Hematopoietic multipotent progenitor cell treated with erythropoietin and hydrocortisone succinate and interleukin-3 and kit ligand, for 4 days (in vitro differentiated cells): ENCODE results near the gene KIF11.

Experiments used
- DNase-seq: peaks from one replicate; pipeline ENCODE4 v3.0.0-alpha.2; 2015

Gene KIF11

DNA sequence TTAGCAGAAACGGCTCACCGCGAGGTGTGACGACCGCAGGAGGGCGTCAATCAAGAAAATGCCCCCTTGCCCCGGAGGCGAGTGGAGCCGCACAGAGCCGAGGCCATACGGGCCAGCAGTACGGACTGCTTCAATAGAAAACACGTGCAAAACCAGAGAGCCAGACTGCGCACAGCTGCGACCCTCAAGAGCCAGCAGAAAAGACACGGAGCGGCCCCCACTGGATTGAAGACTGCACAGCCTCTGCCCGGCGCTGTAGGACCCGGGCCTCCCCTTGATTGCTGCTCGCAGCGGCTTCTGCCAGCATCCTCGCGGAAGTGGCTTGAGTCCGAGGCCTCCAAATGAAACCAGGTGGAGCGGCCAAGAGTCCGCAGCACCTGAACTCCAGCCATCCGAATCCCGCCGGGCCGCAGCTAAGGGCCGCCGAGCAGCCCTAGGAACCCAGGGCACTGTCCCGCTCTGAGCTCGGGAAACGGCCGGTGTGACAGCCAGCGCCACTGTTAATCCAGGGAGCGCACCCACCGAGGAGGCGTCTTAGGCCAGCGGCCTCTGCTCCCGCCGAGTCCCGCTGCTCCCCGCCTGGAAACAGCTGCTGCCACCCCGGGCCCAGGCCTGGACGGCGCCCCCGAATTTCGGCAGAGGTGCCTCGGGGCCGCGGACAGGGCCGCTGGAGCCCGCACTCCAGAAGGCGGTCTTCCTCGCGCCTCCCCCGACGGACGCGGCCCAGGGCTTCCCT lies 96.2 kb downstream of the KIF11 start:
- peak; percentile 74 for DNase-seq

- DNase-seq: peak; percentile 94
Observed at GRCh38 chr10:92689663-92690210, 96.8 kb downstream of the KIF11 start, which contains the start of gene HHEX. TSS of gene HHEX (plus strand) at chr10:92689955. CDS start at chr10:92689987, 32 bp downstream.

DNA sequence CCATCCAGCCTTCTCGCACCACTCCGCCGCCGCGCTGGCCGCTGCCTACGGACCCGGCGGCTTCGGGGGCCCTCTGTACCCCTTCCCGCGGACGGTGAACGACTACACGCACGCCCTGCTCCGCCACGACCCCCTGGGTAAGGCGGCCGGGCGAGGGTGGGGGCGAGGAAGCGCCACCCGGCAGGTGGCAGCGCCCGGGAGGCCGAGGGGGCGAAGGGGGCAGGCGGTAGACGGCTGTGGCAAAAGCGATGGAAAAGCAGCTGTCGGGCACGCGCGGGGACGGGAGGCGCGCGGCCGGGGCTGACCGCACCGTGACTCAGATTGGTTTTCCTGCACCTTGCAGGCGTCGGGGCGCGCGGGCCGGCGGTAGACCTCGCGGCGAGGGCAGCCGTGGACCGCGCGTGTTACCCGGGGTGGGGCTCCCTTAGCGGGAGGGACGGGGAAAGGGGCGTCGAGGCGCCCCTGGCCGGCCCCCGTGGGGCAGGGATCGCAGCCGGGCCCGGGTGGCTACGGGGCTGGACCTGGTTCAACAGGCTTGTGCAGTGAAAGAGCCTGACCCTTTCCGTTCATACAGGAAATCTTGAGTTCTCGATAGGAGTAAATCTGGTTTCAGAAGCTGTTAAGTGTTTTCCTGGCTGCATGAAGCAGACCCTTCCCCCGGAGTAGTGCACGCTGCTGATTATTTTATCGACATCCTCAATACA lies 97.4 kb downstream of the KIF11 start:
- peak; percentile 98 for DNase-seq

DNA sequence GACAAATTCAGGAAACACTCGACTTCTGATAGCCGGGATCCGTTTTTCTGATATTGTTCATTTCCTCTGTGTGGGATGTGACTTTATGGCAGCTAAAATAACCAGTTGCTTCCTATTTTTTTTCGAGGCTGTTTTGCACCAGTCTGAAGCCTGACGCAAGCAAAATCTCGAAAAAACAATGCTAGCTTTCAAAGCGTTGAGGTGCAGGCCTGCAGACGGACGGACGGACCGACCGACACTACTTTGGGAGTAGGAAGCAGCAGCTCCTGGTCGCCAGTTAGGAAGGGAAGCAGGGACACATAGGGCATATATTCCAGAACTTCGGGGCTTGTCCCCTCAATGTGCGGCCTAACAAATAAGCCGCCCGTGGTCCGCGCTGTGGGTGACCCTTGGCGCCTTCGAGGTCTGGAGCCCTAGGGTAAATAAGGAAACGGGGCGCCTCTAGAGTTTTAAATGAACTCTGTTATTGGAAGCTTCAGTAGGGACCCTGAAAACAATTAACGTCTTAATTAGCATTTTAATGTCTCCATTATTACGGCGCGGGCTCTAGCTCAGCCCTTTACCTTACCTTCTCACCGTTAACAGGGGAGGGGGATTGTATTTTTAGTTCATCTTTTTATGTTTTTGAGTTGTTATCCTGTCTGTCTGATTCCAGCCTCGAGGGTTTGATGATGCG lies 98.1 kb downstream of the KIF11 start:
- DNase-seq: no peak

DNA sequence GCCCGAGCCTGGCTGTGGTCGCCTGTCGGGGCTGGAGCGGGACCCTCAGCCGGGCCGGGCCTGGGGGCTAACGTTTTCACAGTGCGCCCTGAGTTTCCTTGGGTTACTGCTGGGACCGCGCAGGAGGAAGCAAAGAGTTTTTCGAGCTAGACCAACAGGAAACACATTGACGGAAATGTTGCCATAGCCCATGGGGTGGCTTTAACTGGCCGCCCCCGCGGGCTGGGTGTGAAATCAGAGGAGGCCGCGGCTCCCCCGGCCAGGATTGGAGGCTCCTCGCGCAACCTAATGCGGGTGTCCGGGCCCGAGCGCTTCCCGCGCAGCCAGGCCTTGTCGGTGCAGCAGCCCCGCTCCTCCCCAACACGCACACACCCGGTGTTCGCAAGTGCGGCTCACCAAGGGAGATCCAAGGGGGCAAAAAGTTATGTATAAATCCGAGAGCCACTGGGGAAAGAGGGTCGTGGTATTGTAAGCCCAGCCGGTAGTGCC lies 98.7 kb downstream of the KIF11 start:
- peak; percentile 87 for DNase-seq

DNA sequence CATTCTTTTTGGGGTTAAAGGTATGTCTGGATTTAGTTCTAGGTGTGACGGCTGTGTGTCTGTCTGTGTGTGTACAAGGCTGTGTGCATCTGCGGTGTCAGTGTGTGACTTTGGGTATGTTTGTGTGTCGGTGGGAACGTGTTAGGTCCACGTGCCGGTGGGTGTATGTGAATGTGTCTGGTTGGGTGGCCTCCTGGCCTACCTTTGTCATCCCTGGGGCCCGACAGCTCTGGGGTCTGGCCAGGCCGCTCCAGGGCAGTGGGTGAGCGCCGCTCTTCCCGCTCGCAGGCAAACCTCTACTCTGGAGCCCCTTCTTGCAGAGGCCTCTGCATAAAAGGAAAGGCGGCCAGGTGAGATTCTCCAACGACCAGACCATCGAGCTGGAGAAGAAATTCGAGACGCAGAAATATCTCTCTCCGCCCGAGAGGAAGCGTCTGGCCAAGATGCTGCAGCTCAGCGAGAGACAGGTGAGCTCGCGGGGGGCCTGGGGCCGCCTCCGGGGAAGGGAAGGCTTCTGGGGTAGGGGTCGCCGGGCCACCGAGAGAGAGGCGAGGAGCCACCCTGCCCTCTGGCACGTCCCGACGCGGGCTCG lies 99.2 kb downstream of the KIF11 start:
- DNase-seq: peak; percentile 36

DNA sequence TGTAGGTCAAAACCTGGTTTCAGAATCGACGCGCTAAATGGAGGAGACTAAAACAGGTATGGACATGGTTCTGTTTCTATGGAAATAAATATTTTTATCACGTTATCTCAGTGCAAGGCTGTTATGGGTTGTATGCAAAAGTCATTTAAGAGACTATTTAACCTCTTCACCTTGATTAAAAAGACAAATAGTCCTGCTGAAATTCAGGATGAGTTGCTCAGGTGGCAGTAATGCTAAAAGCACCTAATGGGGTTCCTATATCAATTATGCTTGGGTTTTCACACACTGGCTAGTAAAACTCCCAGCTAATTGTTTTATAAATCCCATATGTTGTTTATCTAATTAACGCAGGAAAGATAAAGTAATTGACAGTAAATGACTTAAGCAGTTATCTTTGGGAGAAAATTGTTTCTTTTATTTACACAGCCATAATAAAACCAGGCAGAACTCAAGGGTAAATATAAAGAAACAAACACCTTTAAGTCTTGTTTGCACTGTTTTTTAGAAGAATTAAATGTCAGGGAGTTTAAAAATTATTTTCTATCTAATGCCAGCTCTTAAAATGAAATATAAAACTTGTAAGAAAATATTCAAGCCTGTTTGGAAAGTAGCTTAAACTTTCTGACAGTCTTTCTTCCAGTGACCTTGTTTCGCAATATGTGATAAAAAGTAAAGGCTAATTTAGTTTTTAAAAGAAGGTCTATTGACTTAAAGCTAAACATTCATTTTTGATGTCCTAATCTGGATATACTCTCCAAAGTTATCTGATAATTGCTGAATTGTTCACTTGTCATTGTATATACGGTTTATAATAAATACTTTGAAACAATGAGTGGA lies 100.0 kb downstream of the KIF11 start:
- DNase-seq: no peak

DNA sequence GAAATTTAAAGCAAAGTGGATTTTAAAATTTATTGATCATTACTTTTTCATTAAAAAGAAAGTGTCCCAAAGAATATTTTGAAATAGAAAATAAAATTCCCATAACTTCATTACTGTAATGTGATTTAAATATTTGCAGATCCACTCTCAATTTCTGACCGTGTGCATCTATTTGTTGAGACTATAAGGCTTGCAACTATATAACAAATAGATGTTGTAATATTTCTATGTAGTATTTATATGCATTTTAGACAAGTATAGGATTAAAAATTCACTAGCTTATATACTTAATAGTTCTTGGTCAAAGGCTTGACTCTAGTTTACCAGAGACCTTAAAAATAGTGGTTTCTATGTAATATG lies 100.6 kb downstream of the KIF11 start:
- no peak for DNase-seq

- DNase-seq: no peak
Observed at GRCh38 chr10:92695679-92696605, 103.0 kb downstream of the KIF11 start.

- DNase-seq: peak; percentile 29
Observed at GRCh38 chr10:92696606-92697383, 103.9 kb downstream of the KIF11 start.

DNA sequence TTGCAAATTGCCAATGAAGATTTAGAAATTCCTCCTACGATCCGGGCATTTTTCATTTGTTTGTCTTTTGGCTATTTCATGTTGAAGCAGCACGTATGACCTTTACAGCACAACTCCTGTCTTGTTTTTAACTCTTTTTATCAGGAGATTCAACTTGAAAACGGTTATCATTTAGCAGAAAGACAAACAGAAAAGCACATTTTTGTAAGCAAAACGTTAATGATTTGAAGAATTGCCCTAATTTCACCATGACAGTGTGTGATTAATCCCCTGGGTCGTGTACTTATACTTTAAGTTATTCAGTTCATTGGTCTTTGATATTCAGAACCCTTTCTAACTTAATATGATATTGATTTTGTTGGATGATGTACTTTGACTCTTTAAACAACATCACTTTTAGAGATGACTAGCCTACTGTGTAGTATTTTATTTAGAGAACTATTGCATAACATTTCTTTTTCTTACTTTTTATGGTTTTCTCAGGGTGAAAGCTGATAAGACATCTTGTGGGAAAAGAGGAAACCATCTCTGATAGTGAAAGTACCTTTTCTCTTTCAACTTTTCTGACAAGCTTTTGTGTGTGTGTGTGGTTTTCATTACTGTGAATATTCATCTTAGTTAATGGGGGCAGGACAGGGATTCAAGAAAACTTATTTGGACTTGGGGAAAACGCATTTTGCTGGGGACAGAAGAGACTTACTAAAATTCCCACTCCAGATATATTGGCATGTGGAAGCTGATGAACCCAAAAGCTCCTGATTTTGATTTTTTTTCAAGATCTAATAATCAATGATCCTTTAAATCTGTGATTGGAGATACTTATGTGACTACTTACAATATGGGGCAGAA lies 105.0 kb downstream of the KIF11 start:
- DNase-seq: peak; percentile 62

DNA sequence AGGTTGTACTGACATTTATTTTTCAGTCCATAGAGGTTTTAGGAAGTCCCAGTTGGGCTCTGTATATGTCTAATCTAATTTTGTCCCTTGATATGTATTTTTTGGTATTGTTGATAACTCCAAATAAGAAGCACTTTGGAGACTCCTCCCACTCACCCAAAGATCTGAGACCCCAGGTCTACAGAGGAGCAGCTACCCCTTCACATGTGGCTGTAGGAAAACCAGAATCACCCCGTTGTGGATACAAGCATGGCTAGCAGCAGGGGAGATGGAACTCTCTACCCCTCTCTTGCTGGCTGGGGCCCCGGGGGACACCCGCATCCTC lies 106.2 kb downstream of the KIF11 start:
- no peak for DNase-seq

GRCh38 chr10:92699518-92700381 lies 106.8 kb downstream of the KIF11 start:
- peak; percentile 87 for DNase-seq

DNA sequence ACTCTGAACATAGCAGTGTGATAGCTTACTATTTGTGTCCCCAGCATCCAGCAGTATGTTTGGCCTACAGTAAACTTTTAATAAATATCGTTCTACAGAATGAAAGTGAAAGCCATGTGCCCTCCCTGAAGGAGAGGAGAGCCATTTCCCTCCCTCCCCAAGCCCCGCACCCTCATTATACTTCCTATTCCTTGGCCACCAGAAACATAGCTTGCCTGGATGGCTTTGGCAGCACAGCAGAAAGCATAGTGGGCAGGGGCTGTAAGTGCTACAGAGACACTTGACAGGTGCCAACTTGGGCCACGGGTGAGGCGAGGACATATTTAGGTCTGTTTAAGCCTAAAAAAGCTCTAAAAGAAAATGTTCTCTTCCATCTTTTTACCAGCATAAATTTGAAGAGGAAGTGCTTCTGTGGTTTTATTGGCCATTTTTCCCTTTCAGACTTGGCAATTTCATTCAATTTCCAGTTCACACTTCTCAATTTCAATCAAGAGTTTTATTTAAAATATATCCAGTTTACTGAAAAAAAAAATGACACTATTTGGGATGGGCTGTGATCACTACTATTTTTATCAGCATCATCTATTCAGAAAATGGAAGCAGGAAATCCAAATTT lies 109.5 kb downstream of the KIF11 start:
- peak; percentile 62 for DNase-seq
